CD1c-positive myeloid dendritic cell (primary cell): ENCODE data around the gene ERC1.
A peak's percentile ranks its signal among the peaks of the same experiment; 100 is the strongest.

Source experiments
- DNase-seq: peaks from one replicate; pipeline ENCODE4 v3.0.0-alpha.2; 2016; ENCODE audit errors: extremely low spot score

Gene ERC1

DNA sequence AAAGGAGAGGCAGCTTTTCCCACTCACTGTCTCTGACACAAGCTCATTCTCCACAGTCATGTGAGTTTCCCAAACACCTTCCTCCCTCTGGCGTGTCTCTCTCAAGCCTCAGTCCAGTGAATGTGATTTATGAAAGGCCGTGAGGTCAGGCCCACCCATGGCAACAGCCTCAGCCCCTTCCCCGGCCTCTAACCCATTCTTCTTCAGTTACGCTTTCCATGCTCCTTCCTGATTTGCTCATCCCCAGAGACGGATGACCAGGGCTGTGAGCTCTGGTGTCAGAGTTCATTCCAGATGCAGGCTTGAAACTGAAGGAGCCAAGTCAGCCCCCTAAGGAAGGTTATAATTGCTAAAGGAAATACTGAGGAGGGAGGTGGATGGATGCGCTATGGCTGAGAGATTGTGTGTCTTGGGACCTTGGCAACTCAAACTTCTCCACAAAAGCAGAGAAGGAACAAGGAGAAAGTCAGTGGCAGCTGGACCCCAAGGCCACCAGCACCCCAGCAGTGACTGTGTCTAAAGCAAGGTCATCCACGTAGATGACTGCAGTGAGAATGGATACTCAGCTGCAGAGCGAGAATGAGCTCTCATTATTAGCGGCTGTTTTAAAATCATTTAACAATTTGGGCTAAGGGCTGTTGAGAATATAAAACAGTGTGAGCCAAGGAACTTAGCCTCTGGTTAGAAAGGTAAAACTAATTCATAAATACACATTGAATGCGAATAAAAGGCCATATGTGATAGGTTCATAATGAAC, 519.2 kb downstream of the ERC1 start:
- no peak for DNase-seq

DNA sequence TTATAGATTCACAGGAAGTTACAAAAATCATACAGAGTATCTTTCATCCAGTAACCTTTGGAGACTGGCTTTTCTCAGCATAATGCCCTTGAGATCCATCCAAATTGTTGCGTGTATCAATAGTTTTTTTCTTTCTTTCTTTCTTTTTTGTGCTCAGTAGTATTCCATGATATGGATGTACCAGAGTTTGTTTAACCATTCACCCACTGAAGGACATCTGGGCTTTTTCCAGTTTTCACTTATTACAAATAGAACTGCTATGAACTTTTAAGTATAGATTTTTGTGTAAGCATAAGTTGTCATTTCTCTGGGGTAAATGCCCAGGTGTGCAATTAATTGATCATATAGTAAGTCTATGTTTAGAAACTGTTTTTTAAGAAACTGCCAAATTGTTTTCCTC, 524.0 kb downstream of the ERC1 start:
- no peak for DNase-seq

DNA sequence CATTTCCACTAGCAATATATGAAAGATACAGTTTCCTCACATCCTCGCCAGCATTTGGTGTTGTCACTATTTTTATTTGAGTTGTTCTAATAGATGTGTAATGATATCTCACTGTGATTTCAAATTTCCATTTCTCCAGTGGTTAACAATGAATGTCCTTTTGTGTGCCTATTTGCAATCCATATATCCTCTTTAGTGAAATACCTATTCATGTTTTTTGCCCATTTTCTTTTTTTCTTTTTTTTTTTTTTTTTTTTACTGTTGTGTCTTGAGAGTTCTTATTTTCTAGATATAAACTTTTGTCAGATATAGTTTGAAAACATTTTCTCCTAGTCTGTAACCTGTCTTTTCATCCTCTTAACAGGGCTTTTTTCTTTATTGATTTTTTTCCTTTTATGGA, 524.4 kb downstream of the ERC1 start:
- DNase-seq = no peak

DNA sequence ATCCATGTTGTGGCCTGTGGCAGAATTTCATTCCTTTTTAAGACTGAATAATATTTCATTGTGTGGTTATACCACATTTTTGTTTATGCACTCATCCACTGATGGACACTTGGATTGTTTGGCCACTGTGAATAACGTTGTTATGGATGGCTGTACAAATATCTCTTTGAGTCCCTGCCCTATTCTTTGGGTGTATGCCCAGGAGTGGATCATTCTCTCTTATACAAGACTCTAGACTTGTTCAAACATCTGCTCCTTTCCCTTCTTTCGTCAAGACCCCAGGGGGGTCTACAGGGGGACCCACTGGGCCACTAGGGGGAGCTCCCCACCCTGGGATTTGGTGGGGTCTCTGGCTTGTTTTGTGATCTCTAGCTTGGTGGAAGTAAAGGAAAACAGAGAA, 526.0 kb downstream of the ERC1 start:
- DNase-seq = no peak

- no peak for DNase-seq
These were observed 526.9 kb downstream of the ERC1 start for GRCh38 chr12:1517734-1518525.

DNA sequence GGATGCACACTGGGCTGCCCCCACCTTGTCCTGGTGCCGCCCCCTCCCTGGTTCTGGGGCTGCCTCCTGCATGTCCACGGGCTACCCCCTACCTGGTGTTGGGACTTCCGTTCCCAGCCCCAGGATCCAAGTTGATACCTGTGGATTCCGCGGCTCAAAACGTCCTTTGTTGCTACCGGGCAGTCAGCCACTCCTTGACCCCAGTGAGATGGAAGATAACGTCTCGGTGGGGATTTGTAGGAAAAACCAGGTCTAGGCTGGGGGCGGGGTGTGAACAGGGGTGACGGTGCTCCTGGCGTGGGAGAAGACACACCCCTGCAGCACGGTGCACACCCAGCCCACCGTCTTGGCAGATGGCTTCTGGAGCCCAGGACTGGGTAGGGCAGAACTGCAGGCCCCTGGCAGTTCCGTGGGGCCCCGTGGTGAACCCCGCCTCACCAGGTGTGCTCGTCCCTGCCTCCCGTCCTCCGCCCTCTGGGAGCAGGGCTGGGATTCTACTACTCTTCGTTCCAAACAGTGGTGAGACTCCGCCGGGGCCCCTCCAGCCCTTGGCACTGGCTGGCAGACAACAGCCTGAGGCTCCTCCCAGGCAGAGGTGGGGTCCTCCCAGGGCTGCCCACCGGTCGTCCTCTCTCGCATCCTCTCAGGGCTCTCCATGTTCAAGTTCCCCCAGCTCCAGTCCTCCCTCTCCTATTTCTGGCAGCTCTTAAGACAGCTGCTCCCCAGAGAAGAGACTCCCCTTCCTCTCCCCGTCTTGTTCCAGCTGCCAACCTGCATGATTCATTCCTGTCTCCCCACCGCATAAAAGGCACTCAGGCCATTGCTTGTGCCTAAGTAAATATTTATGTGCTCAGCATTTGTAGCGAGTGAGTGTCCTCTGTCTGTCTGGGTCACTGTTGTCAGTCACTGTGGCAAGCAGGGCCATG, 527.8 kb downstream of the ERC1 start:
- no peak for DNase-seq

DNA sequence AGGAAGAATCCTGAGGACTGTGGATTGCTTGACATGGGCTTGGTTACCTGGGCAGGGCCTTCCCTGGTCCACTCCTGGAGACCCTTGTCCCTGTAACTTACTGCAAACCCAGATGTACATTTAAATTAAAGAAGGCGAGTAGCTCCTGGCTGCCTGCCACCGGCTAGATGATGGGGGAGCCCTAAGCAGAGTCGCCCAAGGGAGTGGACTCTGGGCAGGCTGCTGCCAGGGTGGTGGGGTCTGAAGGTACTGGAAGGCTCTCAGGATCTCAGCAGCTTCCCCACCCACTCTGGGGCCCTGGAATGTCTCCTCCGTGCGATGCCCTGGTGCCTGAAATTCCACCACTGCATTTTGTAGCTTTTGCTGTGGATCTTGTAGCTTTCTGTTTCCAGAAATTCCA, 528.6 kb downstream of the ERC1 start:
- DNase-seq = no peak

- DNase-seq = no peak
These were observed 532.0 kb downstream of the ERC1 start for GRCh38 chr12:1523046-1523445.

- DNase-seq = no peak
These were observed 532.6 kb downstream of the ERC1 start for GRCh38 chr12:1523558-1524050.

GRCh38 chr12:1525858-1526257, 534.8 kb downstream of the ERC1 start:
- no peak for DNase-seq

GRCh38 chr12:1527789-1528188, 536.8 kb downstream of the ERC1 start:
- no peak for DNase-seq

- no peak for DNase-seq
These were observed 537.8 kb downstream of the ERC1 start for GRCh38 chr12:1528791-1529190.

GRCh38 chr12:1529228-1529861, 538.3 kb downstream of the ERC1 start:
- DNase-seq = no peak

GRCh38 chr12:1529862-1530591, 539.0 kb downstream of the ERC1 start:
- DNase-seq = no peak

- no peak for DNase-seq
These were observed 539.6 kb downstream of the ERC1 start for GRCh38 chr12:1530592-1531152.

DNA sequence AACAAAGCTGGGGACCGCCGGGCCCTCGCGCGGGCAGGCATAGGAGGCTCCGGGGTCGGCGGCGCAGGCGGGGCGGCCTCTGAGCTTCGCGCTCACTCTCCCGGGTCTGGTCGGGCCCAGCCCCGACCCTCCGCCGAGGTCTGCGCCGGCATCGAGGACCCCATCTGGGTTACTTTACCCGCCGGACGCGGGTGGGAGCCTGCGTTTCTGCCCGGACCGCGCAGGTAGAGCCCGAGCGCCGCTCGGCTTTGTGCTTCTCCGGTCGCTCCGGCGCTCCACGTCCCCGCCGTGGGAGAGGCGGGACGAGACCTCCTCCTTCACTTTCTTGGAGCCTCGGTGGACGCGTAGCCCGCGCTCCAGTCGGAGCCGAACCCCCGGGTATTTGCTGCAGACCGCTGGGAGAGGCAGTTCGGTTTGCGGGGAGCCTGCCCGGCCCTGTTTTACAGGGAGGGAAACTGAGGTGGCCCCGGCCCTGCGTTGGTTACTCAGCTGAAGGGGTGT, 540.2 kb downstream of the ERC1 start:
- DNase-seq = no peak

DNA sequence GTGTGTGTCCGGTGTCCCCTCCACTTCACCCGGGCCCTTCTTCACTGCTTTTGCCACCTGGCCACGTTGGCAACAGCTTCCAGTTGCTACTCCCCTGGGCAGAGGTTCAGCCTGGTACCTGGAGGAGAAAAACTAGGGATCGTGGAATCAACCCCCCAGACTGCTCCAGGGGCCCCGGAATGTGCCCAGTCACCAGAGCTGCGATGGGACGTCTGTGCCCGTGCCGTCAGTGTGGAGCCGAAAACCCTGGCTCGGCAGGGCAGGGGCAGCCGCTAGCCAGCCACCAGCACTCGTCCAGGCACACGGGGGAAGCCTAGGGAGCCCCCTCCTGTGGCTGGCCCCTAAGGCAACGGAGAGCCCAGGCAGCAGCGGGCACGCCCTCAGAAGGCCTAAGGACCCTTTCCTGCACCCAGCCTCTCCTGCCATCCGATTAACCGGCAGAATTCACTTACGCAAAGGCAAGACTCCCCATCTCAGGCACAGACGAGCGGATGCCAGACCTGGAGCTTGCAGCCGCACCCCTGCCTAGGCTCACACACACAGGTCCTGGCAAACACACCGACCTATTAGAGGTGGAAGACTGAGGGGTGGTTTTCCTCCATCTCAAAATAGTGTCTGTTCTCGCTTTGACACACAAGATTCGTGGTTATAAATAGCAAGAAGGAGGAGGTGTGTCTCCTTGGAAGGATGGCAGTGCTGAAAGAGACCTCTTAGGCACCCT, 540.8 kb downstream of the ERC1 start:
- no peak for DNase-seq

DNA sequence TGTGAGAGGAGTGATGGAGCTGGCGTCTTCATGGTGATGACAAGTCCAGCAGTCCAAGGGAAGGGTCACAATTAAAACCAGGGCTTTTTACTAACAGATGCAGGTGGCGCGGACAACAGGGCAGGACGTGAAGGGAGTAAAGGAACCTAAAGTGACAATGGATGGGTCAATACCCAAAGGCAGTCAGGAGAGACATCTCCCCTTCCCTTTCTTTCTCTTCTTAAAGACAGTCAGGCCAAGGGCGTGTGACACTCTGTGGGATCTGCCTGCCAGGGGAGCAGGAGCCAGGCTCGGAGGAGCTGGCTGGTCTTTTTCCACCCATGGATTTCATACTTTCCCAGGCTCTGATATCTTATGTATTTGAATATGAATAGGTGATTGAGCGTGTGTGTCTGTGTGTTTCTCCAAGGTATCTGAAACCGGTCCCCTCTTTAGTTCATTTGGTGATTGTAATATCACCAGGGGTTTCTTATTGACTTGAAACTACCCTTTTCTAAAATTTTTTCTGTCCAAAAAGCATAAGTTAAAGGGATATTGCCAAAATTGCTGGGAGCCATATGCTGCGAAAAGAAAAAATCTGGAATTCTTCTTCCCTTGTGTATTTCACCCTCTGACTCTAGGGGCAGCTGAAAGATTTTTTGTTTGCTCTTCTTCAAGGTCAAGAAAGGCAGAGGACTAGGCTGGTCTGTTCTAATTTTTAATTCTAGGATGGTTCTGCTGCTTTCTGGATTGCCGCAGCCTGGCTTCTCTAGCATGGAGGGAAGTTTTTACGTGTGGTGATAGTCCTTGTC, 541.5 kb downstream of the ERC1 start:
- DNase-seq = no peak

GRCh38 chr12:1533205-1533601, 542.2 kb downstream of the ERC1 start:
- peak; percentile 16 for DNase-seq
